DMS153 treated with DMSO at 0.1 percent for 48 hours (cell line): ENCODE results near the gene CREG2.

Source experiments
- DNase-seq: peaks from one replicate; lab custom pipeline; 2025; ENCODE audit not compliant: unreplicated experiment; lab: John Stamatoyannopoulos, UW

Gene CREG2

GRCh38 chr2:101387151-101387834, at the start of gene CREG2:
CREG2 (minus strand) TSS chr2:101387503; CDS start chr2:101387457, 46 bp downstream.
- no peak for DNase-seq

GRCh38 chr2:101435001-101435862, 47.9 kb upstream of the CREG2 start:
- DNase-seq, result no peak

GRCh38 chr2:101433465-101433864, 46.2 kb upstream of the CREG2 start:
- no peak for DNase-seq

GRCh38 chr2:101432411-101433181, 45.3 kb upstream of the CREG2 start:
- DNase-seq, result no peak

- DNase-seq, result no peak
Observed at GRCh38 chr2:101431486-101431885, 44.2 kb upstream of the CREG2 start.

- no peak for DNase-seq
Observed at GRCh38 chr2:101430156-101430555, 42.9 kb upstream of the CREG2 start.

GRCh38 chr2:101429453-101429852, 42.1 kb upstream of the CREG2 start:
- no peak for DNase-seq

- no peak for DNase-seq
Observed at GRCh38 chr2:101428422-101429176, 41.3 kb upstream of the CREG2 start.

GRCh38 chr2:101427743-101428142, 40.4 kb upstream of the CREG2 start:
- DNase-seq, result no peak

GRCh38 chr2:101427240-101427639, 39.9 kb upstream of the CREG2 start:
- DNase-seq, result no peak

GRCh38 chr2:101426822-101427221, 39.5 kb upstream of the CREG2 start:
- DNase-seq, result no peak

GRCh38 chr2:101420623-101421022, 33.3 kb upstream of the CREG2 start:
- no peak for DNase-seq

- DNase-seq, result peak; percentile 14
Observed at GRCh38 chr2:101419096-101419663, 31.9 kb upstream of the CREG2 start.

GRCh38 chr2:101418460-101419095, 31.3 kb upstream of the CREG2 start:
- no peak for DNase-seq

- DNase-seq, result no peak
Observed at GRCh38 chr2:101416609-101417008, 29.3 kb upstream of the CREG2 start.

GRCh38 chr2:101415884-101416283, 28.6 kb upstream of the CREG2 start:
- DNase-seq, result no peak

- no peak for DNase-seq
Observed at GRCh38 chr2:101415220-101415619, 27.9 kb upstream of the CREG2 start.

- no peak for DNase-seq
Observed at GRCh38 chr2:101412092-101412694, 24.9 kb upstream of the CREG2 start.

GRCh38 chr2:101410746-101411145, 23.4 kb upstream of the CREG2 start:
- peak; percentile 25 for DNase-seq

GRCh38 chr2:101410114-101410513, 22.8 kb upstream of the CREG2 start:
- DNase-seq, result no peak
